Liver (tissue), 9 donors: ENCODE measurements around the gene ANKRD23. TPM values are rescaled to one million over a fixed set of nuclear protein-coding genes. Genes with fewer than 3 reads are reported as not detected.
A peak's percentile ranks its signal among the peaks of the same experiment; 100 is the strongest.

Experiments
- DNase-seq: peaks from one replicate; pipeline ENCODE4 v3.0.0-alpha.2; 2017; ENCODE audit warnings: low spot score
- H3K27ac ChIP-seq, 2 donors: one replicate each; pipeline ENCODE4 v1.7.0; 2013; ENCODE audit warnings: inconsistent platforms in 2 of 2, low read length in 2 of 2, control low read depth in 1 of 2, low read depth in 1 of 2, mild to moderate bottlenecking in 1 of 2
- H3K27me3 ChIP-seq, 4 donors: one replicate each; pipeline versions ENCODE4 v1.6.1 to v1.7.0; 2013; ENCODE audit warnings: low read length in 3 of 4, inconsistent platforms in 1 of 4, mild to moderate bottlenecking in 1 of 4, moderate library complexity in 1 of 4; ENCODE audit not compliant: control insufficient read depth in 4 of 4, insufficient read depth in 4 of 4
- H3K36me3 ChIP-seq, 4 donors: one replicate each; pipeline versions ENCODE4 v1.6.1 to v1.7.0; 2013; ENCODE audit warnings: low read length in 3 of 4, mild to moderate bottlenecking in 3 of 4, low read depth in 1 of 4, moderate library complexity in 1 of 4; ENCODE audit not compliant: control insufficient read depth in 4 of 4, insufficient read depth in 3 of 4
- H3K4me1 ChIP-seq, 4 donors: one replicate each; pipeline versions ENCODE4 v1.6.1 to v1.7.0; 2013; ENCODE audit warnings: low read length in 3 of 4, mild to moderate bottlenecking in 3 of 4, moderate library complexity in 1 of 4; ENCODE audit not compliant: control insufficient read depth in 4 of 4, insufficient read depth in 4 of 4
- H3K4me3 ChIP-seq, 3 donors: one replicate each; pipeline versions ENCODE4 v1.6.1 to v1.7.0; 2013; ENCODE audit warnings: low read length in 3 of 3, control low read depth in 1 of 3, low read depth in 1 of 3, mild to moderate bottlenecking in 1 of 3
- H3K9ac ChIP-seq, 2 donors: one replicate each; pipeline ENCODE4 v1.7.0; 2013; ENCODE audit warnings: low read length in 2 of 2, mild to moderate bottlenecking in 2 of 2, moderate library complexity in 2 of 2, control low read depth in 1 of 2, low read depth in 1 of 2
- H3K9me3 ChIP-seq, 4 donors: one replicate each; pipeline versions ENCODE4 v1.6.1 to v1.7.0; 2013; ENCODE audit warnings: low read length in 3 of 4; ENCODE audit not compliant: control insufficient read depth in 4 of 4
- ATF3 ChIP-seq: IDR thresholded peaks from 2 replicates; pipeline ENCODE4 v1.6.1; 2016; ENCODE audit warnings: antibody characterized with exemption
- EGR1 ChIP-seq, 2 donors: IDR thresholded peaks; 2 replicates each; pipeline ENCODE4 v1.6.1; 2016 to 2018; ENCODE audit warnings: antibody characterized with exemption in 2 of 2, low read depth in 2 of 2
- FOXA1 ChIP-seq: IDR thresholded peaks from 2 replicates; pipeline ENCODE4 v1.6.1; 2016; ENCODE audit warnings: antibody characterized with exemption
- FOXA2 ChIP-seq: IDR thresholded peaks from 2 replicates; pipeline ENCODE4 v1.6.1; 2016; ENCODE audit warnings: antibody characterized with exemption
- GABPA ChIP-seq, 2 donors: IDR thresholded peaks in 1 of 2; conservative IDR thresholded peaks in 1 of 2; 2 replicates each; pipeline ENCODE4 v1.6.1; 2016; ENCODE audit warnings: antibody characterized with exemption in 2 of 2, mild to moderate bottlenecking in 1 of 2, moderate library complexity in 1 of 2
- HNF4A ChIP-seq, 2 donors: conservative IDR thresholded peaks; 2 replicates each; pipeline ENCODE4 v1.6.1; 2016; ENCODE audit warnings: antibody characterized with exemption in 2 of 2, mild to moderate bottlenecking in 2 of 2
- HNF4G ChIP-seq: IDR thresholded peaks from 2 replicates; pipeline ENCODE4 v1.6.1; 2016; ENCODE audit warnings: antibody characterized with exemption
- JUND ChIP-seq, 2 donors: IDR thresholded peaks; 2 replicates each; pipeline ENCODE4 v1.6.1; 2016; ENCODE audit warnings: antibody characterized with exemption in 2 of 2
- NR2F2 ChIP-seq: IDR thresholded peaks from 2 replicates; pipeline ENCODE4 v1.6.1; 2016; ENCODE audit warnings: antibody characterized with exemption
- RAD21 ChIP-seq, 2 donors: IDR thresholded peaks; 2 replicates each; pipeline ENCODE4 v1.6.1; 2016; ENCODE audit warnings: antibody characterized with exemption in 2 of 2, mild to moderate bottlenecking in 2 of 2
- REST ChIP-seq: IDR thresholded peaks from 2 replicates; pipeline ENCODE4 v1.6.1; 2016; ENCODE audit warnings: antibody characterized with exemption, mild to moderate bottlenecking
- RXRA ChIP-seq, 2 donors: IDR thresholded peaks; 2 replicates each; pipeline ENCODE4 v1.6.1; 2017 to 2018; ENCODE audit warnings: antibody characterized with exemption in 2 of 2, mild to moderate bottlenecking in 1 of 2
- SP1 ChIP-seq: IDR thresholded peaks from 2 replicates; pipeline ENCODE4 v1.6.1; 2018; ENCODE audit warnings: antibody characterized with exemption, mild to moderate bottlenecking
- TAF1 ChIP-seq: conservative IDR thresholded peaks from 2 replicates; pipeline ENCODE4 v1.6.1; 2016; ENCODE audit warnings: antibody characterized with exemption, mild to moderate bottlenecking
- YY1 ChIP-seq: IDR thresholded peaks from 2 replicates; pipeline ENCODE4 v1.6.1; 2016; ENCODE audit warnings: antibody characterized with exemption, mild to moderate bottlenecking
- WGBS: extraction: QIAGEN DNeasy Blood & Tissue Kit; methylation state at CpG from one replicate; pipeline ENCODE4 v1.1.7; 2013; 5-methylcytosine and 5-hydroxymethylcytosine counted together
- polyA plus RNA-seq, 2 donors: library from polyadenylated mRNA; stranded (reverse) in 1 of 2; unstranded in 1 of 2; fragments of 200-250 nt in 1 of 2; fragments of >200 nt in 1 of 2; fragmentation: Nextera tagmentation in 1 of 2; extraction: Ambion mirVana in 1 of 2; gene quantifications; one replicate each; pipeline versions ENCODE4 v1.2.1 to v1.2.3, GENCODE V29; 2013 to 2015
- total RNA-seq, 2 donors: library from RNA; depleted of rRNA; stranded (reverse); fragments of >200 nt; gene quantifications; one replicate each; pipeline ENCODE4 v1.2.3, GENCODE V29; 2014
- TF ChIP-seq, protein P1 (sequence below): fragments of 150-350 bp; IDR thresholded peaks from 2 replicates; pipeline ENCODE4 v1.5.1; 2017; ENCODE audit warnings: improper control_type of control experiment, low read depth, low read length; ENCODE audit not compliant: missing input control
- TF ChIP-seq, protein P2 (sequence below): IDR thresholded peaks from 2 replicates; pipeline ENCODE4 v1.6.1; 2016; ENCODE audit warnings: antibody characterized with exemption
- donor health status: healthy.
- donor health status: healthy.
- donor health status: healthy.
- donor health status: healthy.
- donor health status: healthy.

Gene ANKRD23
- total and polyA plus RNA-seq, 4 donors = 0.82 to 4.2 (median 1.9) TPM

DNA sequence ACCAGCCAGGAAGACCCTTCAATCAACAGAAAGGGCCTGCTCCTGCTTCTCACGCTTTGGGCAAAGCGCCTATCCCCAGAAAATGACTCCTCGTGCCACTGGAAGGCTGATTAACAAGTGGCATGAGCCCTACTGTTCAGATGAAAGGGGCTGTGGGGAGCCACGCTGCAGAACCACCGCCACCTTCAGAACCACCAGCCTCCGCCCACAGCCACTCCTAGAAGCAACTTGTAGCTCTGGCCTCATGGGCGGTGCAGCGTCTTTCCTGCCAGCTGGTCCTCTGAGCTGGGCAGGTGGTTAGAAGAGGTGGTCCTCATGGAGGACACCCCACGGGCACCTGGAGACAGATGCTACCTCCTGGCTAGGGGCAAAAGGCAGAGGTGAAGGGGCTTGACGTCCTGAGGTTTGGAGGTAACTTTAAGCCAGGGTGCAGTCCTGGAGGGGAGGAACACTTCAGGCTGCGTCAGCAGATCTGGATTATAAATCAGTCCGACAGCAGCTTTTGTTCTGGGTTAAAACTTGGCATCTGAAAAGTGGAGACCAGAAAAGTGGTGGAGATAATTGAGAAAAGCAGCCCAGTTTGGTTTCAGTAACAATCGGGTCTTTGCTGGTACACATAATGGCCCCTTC is 26.9 kb upstream of the ANKRD23 start:
- TF ChIP-seq NR2F2 (no peak), FOXA1 (no peak), RAD21 (IDR thresholded peaks at IDR 0.05) (no peak), REST (no peak), EGR1 (IDR thresholded peaks at IDR 0.05; ENCODE audit: low read depth in 2 of 2) (no peak), SP1 (no peak), HNF4A (conservative IDR thresholded peaks at IDR 0.05) (no peak), TAF1 (no peak), GABPA (IDR thresholded peaks at IDR 0.05 in 1 of 2, conservative IDR thresholded peaks at IDR 0.05 in 1 of 2) (no peak), FOXA2 (no peak), JUND (IDR thresholded peaks at IDR 0.05) (no peak), ATF3 (no peak), HNF4G (no peak), RXRA (IDR thresholded peaks at IDR 0.05) (no peak), YY1 (no peak)
- TF ChIP-seq, protein P1, sequence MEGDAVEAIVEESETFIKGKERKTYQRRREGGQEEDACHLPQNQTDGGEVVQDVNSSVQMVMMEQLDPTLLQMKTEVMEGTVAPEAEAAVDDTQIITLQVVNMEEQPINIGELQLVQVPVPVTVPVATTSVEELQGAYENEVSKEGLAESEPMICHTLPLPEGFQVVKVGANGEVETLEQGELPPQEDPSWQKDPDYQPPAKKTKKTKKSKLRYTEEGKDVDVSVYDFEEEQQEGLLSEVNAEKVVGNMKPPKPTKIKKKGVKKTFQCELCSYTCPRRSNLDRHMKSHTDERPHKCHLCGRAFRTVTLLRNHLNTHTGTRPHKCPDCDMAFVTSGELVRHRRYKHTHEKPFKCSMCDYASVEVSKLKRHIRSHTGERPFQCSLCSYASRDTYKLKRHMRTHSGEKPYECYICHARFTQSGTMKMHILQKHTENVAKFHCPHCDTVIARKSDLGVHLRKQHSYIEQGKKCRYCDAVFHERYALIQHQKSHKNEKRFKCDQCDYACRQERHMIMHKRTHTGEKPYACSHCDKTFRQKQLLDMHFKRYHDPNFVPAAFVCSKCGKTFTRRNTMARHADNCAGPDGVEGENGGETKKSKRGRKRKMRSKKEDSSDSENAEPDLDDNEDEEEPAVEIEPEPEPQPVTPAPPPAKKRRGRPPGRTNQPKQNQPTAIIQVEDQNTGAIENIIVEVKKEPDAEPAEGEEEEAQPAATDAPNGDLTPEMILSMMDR = no peak
- TF ChIP-seq, protein P2, sequence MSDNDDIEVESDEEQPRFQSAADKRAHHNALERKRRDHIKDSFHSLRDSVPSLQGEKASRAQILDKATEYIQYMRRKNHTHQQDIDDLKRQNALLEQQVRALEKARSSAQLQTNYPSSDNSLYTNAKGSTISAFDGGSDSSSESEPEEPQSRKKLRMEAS = no peak
- Histone ChIP-seq H3K9ac (peak overlapping the region in 1 of 2 donors; percentile 28), H3K9me3 (no peaks in the 10 kb centered on the region), H3K27me3 (no peaks in the 10 kb centered on the region), H3K27ac (peak overlapping the region; percentile 88 to 91), H3K4me1 (peaks cover 9 to 33% (median 24%) of the 10 kb centered on the region in 4 donors), H3K36me3 (peaks cover 0 to 3% (median under 1%) of the 10 kb centered on the region in 4 donors), H3K4me3 (peak overlapping the region in 2 of 3 donors; percentile 22 to 94)
- DNase-seq = no peak
- 47% methylated on average over 13 of the region's 13 CpGs for WGBS
